Stimulated activated CD4-positive, alpha-beta T cell treated with anti-CD3 and anti-CD28 coated beads, Interleukin-4, amount 100 ng/mL, for 48 hours (primary cell): Measurements from ENCODE around the gene OR51G1.
"Not testable (repeated sequence)": the region's sequence is repeated elsewhere in the genome, so short reads cannot be mapped to it uniquely, and the experiment has no call there.

Source experiments
- DNase-seq, 2 donors: peaks; one replicate each; pipeline ENCODE4 v3.0.0-alpha.2; 2020; ENCODE audit warnings: low read depth in 2 of 2

The OR51G1 gene

GRCh38 chr11:4924239-4924638 is at the start of gene OR51G1:
OR51G1 (minus strand) TSS chr11:4924339; CDS start chr11:4924339, 0 bp downstream.
- no peak for DNase-seq

GRCh38 chr11:4962816-4963215 is 38.7 kb upstream of the OR51G1 start:
- no peak for DNase-seq

- DNase-seq, result no peak
Observed at GRCh38 chr11:4960877-4961276, 36.7 kb upstream of the OR51G1 start.

GRCh38 chr11:4957396-4957795 is 33.3 kb upstream of the OR51G1 start:
- DNase-seq, result no peak

- DNase-seq, result not testable (repeated sequence)
Observed at GRCh38 chr11:4955613-4956012, 31.5 kb upstream of the OR51G1 start, which contains the start of gene OR51A2. OR51A2 (minus strand) TSS chr11:4955713; CDS start chr11:4955713, 0 bp downstream.

GRCh38 chr11:4947505-4947904 is 23.4 kb upstream of the OR51G1 start, which contains the start of gene OR51A4:
OR51A4 (minus strand) TSS chr11:4947605; CDS start chr11:4947100, 505 bp downstream.
- DNase-seq, result no peak

- DNase-seq, result no peak
Observed at GRCh38 chr11:4936745-4937144, 12.6 kb upstream of the OR51G1 start.

GRCh38 chr11:4932751-4933150 is 8.6 kb upstream of the OR51G1 start:
- no peak for DNase-seq

- no peak for DNase-seq
Observed at GRCh38 chr11:4926608-4927007, 2.5 kb upstream of the OR51G1 start.

- no peak for DNase-seq
Observed at GRCh38 chr11:4922304-4922703, 1.8 kb downstream of the OR51G1 start.

GRCh38 chr11:4921796-4922195 is 2.3 kb downstream of the OR51G1 start:
- no peak for DNase-seq

GRCh38 chr11:4919250-4919649 is 4.9 kb downstream of the OR51G1 start, which contains the start of gene OR51G2:
OR51G2 (minus strand) TSS chr11:4919350; CDS start chr11:4915663, 3,687 bp downstream.
- no peak for DNase-seq

GRCh38 chr11:4916581-4916980 is 7.6 kb downstream of the OR51G1 start:
- no peak for DNase-seq

GRCh38 chr11:4903484-4903883 is 20.7 kb downstream of the OR51G1 start, which contains the start of gene OR51A7:
OR51A7 (plus strand) TSS chr11:4903783; CDS start chr11:4907370, 3,587 bp downstream.
- DNase-seq, result no peak

GRCh38 chr11:4891996-4892640 is 32.0 kb downstream of the OR51G1 start:
- no peak for DNase-seq

- DNase-seq, result no peak
Observed at GRCh38 chr11:4890279-4890678, 33.9 kb downstream of the OR51G1 start.

GRCh38 chr11:4887591-4887990 is 36.5 kb downstream of the OR51G1 start:
- DNase-seq, result no peak

- DNase-seq, result no peak
Observed at GRCh38 chr11:4886186-4886585, 38.0 kb downstream of the OR51G1 start.

- DNase-seq, result no peak
Observed at GRCh38 chr11:4884361-4884760, 39.8 kb downstream of the OR51G1 start.

- DNase-seq, result no peak
Observed at GRCh38 chr11:4882543-4882942, 41.6 kb downstream of the OR51G1 start.

- DNase-seq, result no peak
Observed at GRCh38 chr11:4881860-4882500, 42.2 kb downstream of the OR51G1 start, which contains the start of gene OR51T1. OR51T1 (plus strand) TSS chr11:4881900; CDS start chr11:4881900, 0 bp downstream.

- DNase-seq, result no peak
Observed at GRCh38 chr11:4881188-4881587, 43.0 kb downstream of the OR51G1 start.
